Measurements from ENCODE around the gene DHFR. TPM values are rescaled to one million over a fixed set of nuclear protein-coding genes. Genes with fewer than 3 reads are reported as not detected.
A peak's percentile ranks its signal among the peaks of the same experiment; 100 is the strongest.
"Not testable (repeated sequence)": the region's sequence is repeated elsewhere in the genome, so short reads cannot be mapped to it uniquely, and the experiment has no call there.

The DHFR gene
- polyA plus RNA-seq, 12 donors: 21.3 to 55.4 (median 41.0) TPM; not detected in 1

- DNase-seq: not testable (repeated sequence)
Observed at GRCh38 chr5:80660661-80661060, 5.9 kb upstream of the DHFR start.

- DNase-seq: no peak
Observed at GRCh38 chr5:80659106-80659505, 4.3 kb upstream of the DHFR start.

GRCh38 chr5:80656425-80656824, 1.6 kb upstream of the DHFR start:
- DNase-seq: no peak

DNA sequence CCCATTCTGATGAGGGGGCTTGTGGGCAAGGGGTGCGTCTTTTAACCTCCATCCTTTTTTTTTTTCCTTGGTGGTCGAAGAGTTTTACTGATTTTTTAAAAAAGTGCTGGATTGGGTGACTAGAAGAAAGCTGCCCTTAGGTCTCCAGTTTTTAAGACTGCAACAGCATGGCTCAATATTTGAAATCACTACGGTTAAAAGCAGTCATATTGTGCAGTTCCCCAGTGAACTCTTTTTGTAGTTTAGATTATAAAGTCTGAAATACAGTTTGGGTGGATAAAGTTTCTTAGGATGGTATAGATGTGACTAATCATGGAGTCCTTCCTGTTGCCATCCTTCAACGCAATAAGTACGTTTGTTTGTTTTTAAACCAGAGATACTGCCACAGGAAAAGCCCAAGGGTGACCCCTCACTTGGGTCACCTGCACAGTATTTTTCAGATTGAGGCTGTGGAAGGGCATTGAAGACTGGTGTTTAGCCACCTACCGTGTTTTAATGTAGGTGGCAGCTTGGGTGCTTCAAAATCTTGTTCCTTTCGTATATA, 520 bp upstream of the DHFR start:
- DNase-seq: no peak

DNA sequence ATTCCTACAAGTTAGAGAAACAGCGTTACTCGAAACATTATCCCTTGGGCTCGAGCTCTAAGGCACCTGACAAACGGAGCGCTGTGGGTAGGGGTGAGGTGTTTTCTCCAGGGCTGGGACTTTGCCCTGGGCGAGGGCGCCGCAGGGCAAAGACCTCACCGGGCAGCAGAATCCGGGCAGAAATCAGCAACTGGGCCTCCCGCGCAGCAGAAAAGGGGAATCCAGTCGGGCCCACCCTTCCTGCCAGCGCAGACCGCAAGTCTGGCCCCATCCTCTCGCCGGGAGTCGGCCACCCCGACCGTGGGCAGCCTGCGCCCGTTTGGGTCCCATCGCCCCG, 761 bp downstream of the DHFR start:
- no peak for DNase-seq

GRCh38 chr5:80653502-80653901, 1.3 kb downstream of the DHFR start:
- no peak for DNase-seq

DNA sequence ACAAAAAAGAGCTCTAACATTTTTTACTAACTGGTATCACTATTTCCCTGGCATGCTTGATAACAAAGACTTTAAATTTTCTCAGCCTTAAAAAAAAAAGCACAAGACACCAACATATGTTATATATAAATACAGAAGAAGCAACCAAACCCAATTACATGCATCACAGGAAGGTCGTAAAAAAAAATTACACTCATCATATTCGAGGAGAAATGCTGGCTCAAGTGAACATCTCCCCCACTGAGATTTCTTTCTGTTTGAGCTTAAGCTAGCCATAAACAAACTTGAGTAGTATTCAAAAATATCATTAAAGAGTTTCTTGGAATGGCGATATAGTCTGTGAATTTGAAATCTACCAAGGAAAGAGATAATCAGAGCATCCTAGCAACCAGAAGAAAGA, 7.9 kb downstream of the DHFR start:
- no peak for DNase-seq

DNA sequence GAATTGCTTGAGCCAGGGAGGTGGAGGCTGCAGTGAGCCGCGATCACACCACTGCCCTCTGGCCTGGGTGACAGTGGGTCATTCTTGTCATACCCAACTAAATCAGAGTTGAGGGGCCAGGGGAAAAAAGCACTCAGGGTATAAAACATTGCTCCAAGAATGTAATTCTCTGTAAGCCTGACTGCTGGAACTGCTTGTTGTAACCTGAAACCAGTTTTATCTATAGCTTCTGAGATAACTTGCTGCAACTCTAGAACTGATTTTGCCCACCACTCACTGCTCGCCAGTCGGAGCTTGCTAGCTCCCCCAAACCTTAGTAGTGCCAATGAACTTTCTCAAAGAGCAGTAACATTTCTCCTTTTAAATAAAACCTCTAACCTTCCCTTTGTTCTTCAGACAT, 9.9 kb downstream of the DHFR start:
- DNase-seq: no peak

DNA sequence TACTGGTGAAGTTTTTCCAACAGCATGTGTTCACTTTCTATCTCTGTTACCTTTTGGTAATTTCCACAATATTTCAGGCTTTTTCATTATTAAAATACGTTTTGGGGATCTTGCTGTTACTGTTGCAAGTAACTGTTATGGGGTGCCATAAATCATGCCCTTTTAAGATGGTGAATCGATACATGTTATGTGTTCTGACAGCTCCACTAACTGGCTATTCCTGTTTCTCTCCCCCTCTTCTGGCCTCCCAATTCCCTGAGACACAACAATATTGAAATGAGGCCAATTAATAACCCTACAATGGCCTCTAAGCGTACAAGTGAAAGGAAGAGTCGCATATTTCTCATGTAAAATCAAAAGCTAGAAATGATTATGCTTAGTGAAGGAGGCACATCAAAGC, 13.4 kb downstream of the DHFR start:
- no peak for DNase-seq

DNA sequence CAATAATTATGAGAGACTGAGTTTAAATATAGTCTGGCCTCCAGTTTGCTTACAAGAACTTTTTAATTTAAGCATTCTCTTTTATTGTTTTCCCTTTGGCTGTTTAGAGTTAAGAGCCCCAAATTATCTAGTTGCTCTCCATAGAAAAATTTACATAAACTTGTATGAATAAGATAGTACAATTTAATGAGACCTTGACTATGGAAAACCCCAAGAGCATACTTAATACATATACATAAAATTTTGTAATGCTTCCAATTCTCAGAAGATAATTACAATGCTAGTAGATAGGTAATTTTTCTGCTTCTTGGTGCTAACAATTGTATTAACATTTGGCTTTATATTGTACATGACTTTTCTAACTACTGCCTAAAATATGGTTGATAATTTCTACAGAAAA, 20.6 kb downstream of the DHFR start:
- no peak for DNase-seq

- DNase-seq: no peak
Observed at GRCh38 chr5:80632700-80633099, 22.1 kb downstream of the DHFR start.

GRCh38 chr5:80631278-80632259, 23.2 kb downstream of the DHFR start:
- no peak for DNase-seq

DNA sequence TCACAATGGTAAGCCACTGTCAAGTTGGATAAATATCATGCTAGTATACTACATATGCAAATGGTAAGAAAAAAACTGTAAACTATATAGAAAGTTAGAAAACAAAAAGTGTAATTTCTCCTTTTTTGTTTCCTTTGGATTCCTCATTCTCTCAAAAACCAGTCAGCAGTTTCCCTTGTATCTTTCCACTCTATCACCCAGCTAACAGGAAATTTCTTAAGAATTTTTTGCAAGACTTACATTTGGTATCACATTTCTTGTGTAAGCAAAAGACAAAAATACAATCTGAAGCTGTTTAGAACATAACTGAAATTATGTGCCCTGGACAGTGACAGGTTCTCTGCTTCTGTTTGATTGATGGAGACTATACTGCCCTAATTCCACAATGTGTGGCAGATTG, 25.5 kb downstream of the DHFR start:
- DNase-seq: no peak

- DNase-seq: no peak
Observed at GRCh38 chr5:80625230-80625629, 29.6 kb downstream of the DHFR start.

DNA sequence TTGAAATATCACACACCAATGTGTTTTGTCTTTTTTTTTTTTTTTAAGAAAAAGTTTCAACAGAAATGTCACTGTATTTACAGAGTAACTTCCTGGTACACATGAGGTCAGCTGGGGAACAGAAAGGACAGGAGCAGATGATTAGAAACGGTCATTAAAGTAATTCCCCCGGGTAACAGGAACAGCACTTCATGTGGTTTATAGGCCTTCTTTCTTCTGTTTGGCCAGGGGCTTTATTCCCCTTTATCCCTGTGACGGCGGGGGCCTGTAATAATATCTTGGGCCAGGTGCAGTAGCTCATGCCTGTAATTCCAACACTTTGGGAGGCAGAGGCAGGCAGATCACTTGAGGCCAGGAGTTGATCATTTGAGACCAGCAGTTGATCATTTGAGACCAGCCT, 30.8 kb downstream of the DHFR start:
- DNase-seq: no peak

GRCh38 chr5:80622756-80623155, 32.0 kb downstream of the DHFR start:
- DNase-seq: no peak

DNA sequence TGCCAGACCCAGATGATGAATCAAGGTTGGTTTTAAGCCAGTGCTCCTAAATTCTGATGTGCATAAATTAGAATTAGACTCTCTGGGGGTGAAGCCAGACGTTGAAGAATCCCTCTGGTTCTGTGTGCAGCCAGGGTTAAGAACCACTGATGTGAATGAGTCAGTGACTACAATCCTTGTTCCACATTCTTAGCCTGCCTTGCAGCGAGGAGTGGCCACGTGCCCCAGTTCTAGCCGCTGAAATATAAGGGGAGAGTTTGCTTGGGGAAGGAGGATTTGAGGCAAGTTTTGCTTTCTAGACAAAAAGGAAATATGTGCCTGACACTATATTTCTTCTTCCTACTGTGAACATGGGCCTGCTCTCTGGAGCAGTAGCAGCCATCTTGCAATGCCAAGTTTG, 34.6 kb downstream of the DHFR start:
- DNase-seq: no peak

DNA sequence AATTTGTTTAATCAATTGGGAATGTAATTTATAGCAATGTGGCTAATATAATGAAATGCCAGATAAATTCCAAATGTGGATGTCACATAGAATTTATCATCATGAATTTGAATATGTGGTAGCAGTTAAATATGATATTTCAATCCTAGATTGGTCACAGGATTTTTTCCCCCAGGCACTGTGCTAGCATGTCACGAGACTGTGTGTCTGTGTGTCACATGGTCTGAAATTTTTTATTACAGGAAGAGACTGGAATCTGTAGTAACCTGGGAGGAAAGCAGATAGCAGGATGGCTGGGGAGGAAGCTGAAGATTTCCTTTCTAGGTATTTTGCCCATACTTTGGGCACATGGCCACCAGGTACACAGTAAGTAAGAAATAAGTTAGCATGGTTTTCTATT, 35.7 kb downstream of the DHFR start:
- no peak for DNase-seq

GRCh38 chr5:80618438-80618837, 36.3 kb downstream of the DHFR start:
- DNase-seq: no peak

- DNase-seq: no peak
Observed at GRCh38 chr5:80615266-80615914, 39.4 kb downstream of the DHFR start.

DNA sequence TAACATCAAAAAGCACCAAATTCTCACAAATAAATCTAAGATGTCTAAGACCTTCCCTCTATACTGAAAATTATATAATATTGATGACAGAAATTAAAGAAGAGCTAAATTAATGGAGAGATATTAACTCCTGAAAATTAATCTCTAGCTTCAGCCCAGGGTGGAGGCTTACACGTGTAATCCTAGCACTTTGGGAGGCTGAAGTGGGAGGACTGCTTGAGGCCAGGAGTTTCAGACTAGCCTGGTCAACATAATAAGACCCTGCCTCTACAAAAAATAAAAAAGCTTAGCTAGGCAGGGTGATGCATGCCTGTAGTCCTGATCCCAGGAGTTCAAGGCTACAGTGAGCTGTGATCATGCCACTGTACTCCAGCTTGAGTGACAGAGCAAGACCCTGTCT, 45.1 kb downstream of the DHFR start:
- DNase-seq: no peak

DNA sequence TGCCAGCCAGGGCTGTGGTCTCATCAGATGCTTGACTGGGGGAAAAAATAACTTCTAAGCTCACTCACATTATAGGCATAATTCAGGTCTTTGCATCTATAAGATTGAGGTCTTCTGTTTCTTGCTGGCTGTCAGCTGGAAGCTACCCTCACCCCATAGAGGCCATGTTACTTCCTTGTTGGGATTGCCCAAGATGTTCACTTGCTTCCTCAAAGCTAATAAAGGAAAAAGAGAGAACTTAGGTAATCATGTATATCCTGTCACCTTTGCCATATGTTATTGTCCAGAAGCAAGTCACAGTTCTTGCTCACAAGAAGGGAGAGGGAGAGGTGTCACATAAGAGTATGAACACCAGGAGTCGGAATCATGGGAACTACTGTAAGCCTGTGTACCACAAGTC, 46.1 kb downstream of the DHFR start:
- DNase-seq: no peak

GRCh38 chr5:80607832-80608231, 47.0 kb downstream of the DHFR start:
- peak; percentile 17 for DNase-seq

Data from muscle of arm (tissue), 12 donors.